Activated T-cell treated with anti-CD3 and anti-CD28 coated beads, Interleukin-2, amount 50 U/mL, for 1 hour (primary cell): ENCODE results near the gene SLC12A9.
"Not testable (repeated sequence)": the region's sequence is repeated elsewhere in the genome, so short reads cannot be mapped to it uniquely, and the experiment has no call there.

Source experiments
- DNase-seq: peaks from one replicate; pipeline ENCODE4 v3.0.0-alpha.2; 2020

Gene SLC12A9

DNA sequence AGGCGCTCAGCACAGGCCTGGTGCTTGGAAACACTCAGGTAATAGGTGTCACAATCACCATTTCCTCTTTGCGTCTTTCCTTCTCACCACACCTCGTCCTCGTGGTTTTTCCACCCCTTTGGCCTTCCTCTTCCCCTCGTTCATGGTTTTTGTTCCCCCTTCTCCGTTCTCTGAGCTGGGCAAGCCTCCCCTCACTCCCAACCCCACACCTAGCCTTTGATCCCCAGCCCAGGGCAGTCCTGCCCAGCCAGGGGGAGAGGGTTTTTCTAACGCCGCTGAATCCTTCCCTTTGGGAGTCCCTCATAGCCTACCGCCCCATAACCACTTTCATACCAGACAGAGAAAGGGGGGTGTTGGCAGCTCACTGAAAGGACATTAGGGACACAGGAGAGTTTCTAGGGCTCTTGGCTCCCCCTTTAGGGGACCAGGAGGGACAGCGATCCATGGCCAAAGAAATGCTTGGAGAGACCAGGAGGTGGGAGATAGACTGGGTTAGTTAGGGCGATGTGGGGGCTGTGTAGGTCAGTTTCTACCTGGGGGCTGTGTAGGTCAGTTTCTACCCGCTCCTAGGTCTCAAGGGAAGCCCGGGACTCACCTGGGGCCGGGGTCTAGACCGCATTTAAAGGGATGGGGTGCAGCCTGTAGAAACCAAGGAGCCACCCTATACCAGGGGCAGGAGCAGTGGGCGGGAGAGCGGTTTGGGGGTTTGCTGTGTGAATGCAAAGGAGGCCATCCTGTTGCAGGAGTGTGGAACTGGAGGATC lies 26.6 kb upstream of the SLC12A9 start:
- no peak for DNase-seq

DNA sequence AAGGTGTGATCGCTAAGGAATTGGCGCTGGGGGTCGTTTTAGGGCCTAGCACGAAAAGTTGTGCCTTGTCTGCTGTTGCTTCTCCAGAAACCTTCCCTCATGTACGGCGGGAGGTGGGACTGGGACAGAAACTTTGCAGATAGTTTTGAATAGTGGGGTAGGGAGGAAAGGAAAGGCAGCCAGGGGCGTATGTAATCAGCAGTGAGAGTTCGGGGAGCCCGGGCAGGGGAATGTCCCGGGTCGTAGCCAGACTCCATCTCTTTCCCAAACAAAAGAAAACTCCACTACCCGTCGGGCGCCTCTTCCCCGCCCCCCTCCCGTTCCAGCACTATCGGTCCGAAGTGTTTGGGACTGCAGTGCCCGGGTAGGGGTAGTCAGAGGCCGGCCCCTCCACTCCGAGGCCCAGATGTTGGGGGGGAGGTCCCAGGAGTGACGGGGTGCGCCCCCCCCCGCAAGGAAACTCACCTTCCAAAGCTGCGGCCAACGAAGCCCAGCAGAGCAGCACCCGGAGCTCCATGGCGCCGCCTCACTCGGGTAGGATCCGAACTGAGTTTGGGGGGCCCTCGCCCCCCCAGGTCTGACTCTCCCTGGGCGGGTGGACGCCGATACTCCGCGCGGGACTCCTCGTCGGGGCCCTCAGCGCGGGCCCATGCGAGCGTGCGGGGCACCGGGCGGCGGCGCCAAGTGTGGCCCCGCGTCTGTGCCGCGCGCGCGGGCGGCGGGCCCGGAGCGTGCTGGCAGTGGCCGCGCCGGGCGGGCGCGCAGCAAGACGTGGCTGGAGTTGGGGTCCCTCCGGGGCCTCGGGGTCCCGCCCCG lies 25.8 kb upstream of the SLC12A9 start:
- peak; percentile 27 for DNase-seq

DNA sequence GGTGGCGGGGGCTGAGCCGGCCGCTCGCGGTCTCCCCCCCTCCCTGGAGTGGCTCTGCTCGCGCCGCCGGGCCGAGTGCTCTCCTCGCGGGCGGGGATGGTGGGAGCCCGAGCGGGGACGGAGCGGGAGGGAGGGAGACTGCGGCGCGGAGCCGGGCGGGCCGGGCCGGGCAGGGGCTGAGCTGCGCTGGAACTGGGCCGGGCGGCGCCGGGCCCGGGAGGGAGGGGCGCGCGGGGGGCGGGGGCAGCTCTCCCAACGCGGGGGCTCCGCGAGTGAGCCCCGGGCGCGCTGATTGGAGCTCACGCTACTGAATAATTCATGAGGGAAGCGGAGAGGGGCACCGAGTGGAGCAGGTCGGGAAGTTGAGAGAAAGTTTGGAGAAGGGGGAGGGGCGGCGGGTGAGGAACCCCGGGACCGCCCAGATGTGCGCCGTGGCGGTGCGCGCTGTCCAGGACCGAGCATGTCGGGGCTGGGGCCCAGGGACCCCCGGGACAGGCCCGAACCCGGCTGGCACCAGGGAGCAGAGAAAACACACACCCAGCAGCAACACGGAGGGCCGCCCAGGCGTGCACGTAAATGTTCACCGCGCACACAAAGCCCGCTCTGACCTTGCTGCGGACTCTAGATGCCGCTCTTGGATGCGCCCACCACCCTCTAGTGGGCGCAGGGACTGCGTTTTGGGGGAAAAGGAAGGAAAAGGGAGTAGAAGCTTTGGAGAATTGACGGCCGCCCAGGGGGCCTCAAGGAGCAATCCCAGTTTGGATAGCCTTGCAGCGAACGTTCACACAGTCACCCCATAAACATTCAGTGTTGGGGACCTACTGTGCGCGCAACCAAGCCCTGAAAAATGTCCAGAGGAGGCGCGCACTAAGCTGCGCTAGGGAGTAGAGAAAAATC lies 24.9 kb upstream of the SLC12A9 start, which contains the start of gene EPHB4:
EPHB4 (minus strand) TSS at position 194 of the 897 bp plus-strand sequence. CDS start 493 bp downstream, outside the sequence.
- no peak for DNase-seq

DNA sequence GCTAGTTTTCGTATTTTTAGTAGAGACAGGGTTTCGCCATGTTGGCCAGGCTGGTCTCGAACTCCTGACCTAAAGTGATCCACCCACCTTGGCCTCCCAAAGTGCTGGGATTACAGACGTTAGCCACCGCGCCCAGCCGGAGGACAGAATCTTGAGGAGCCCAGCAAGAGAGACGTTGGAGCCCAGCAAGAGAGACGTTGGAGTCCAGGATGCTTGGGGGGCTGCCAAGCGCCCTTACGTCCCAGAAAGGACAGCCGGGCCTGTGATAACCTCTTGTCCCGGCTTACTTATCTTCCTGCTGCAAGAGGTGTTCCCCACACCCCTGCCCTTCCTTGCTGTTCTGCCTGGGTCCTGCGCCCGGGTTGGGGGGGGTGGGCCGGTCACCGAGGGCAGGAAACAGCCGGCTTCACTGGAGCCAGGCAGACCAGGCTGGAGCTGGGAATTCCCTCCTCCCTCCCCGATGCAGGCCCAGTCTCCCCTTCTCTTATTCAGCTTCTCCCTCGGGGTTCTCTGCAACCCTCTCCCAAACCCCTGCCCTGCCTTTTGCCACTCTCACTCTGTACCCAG lies 23.3 kb upstream of the SLC12A9 start:
- DNase-seq: no peak

DNA sequence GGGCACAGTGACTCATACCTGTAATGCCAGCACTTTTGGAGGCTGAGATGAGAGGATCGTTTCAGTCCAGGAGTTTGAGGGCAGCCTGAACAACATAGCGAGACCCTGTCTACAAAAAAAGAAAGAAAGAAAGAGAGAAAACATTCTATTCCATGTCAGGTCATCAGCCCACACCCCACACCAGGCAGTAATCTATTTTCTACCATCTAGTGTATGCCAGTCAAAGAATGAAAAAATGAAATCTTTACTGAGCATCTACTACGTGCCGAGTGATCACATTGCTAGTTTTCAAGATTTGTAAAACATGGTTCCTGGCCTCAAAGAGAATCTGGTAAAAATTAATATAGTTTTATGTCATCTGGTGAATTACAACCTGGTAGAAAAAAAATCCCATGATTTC lies 22.1 kb upstream of the SLC12A9 start:
- no peak for DNase-seq

DNA sequence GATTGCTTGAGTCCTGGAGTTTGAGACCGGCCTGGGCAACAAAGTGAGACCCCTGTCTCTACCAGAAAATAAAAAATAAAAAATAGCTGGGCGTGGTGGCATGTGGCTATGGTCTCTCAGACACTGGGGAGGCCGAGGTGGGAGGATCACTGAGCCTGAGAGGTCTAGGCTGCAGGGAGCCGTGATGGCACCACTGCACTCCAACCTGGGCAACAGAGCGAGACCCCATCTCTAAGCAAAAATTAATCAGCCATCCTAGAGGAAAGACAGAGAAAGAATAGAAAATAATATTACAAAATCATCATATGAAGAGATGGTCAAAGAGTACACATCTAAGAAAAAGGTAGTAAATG lies 20.3 kb upstream of the SLC12A9 start:
- no peak for DNase-seq

DNA sequence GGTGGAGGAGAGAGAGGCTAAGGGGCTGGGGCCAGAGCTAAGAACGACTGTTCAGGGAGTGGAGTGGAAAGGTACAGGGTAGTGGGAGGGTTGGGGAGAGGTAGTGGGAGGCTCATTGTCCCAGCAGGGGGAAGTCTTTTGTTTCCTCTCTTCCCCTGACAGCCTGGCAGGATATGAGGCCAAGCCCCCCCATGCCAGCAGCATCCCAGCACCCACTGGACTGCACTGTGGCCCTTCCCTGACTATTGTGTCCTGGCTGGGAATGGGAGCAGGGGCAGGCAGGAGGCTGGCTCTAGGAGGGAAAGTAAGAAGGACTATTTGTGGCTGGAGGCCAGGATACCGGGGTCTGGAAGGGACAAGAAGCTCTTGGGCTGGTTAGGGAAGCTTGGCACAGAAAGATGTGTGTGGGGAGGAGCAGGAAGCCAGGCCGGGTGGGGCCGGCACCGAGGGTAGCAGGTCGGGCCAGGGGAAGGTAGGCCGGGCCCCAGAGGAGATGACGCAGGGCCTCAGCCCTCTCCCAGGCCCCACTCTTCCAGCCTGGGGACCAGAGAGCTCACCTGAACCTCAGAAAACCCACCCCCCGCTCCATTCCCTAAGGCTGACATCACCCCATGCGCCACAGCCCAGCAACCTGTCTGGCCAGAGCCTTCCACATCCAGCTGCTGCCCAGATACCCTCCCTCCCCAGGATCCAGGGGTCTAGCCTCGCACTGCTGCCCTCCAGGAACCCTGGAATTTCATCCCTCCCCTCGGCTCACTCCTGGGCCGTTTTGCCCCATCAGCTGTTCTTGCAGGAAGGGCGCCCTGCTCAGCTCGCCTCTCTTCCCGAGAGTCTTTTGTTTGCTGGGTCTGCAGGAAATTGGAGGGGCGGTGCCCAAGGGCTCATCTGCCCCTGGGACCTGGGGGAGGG lies 16.4 kb upstream of the SLC12A9 start:
- no peak for DNase-seq

DNA sequence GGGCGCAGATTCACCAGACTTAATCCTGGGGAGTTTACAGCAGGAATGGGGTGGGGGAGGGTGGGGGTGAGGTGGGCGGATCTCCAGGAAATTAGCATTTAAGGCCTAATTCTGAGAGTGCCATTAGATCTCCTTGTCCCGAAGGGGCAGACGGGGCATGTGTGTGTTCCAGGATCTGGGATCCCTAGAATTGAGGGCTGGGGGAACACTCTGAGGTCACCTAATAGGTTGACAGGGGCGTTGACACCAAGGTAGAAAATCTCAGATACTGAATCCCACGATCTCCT lies 15.8 kb upstream of the SLC12A9 start:
- no peak for DNase-seq

DNA sequence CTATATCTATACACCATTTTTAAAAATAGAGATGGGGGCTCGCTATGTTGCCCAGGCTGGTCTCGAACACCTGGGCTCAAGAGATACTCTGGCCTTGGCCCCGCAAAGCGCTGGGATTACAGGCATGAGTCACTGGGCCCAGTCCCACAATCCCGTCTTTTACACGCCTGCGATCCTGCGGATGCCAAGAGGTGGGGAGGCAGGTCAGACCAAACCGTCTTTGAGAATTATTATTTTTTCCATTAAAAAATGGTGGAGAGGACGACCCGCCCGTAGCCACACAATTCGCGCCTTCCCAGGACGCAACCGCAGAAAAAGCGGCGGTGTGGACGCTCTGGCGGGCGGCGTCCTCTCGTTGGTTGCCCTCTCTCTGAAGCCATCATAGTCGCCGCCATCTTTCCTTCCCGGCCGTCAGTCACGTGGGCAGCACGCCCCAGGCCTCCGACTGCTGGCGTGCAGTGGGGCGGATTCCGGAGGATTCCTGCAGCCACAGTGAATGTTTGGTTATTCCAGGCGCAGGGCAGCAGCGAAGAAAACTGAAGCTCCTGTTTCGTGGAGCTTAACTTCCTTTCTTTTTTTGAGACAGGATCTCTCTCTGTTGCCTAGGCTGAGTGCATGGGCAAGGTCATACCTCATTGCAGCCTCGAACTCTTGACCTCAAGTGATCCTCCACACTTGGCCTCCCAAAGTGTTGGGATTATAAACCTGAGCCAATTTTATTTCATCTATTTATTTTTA lies 15.2 kb upstream of the SLC12A9 start:
- peak; percentile 79 for DNase-seq

DNA sequence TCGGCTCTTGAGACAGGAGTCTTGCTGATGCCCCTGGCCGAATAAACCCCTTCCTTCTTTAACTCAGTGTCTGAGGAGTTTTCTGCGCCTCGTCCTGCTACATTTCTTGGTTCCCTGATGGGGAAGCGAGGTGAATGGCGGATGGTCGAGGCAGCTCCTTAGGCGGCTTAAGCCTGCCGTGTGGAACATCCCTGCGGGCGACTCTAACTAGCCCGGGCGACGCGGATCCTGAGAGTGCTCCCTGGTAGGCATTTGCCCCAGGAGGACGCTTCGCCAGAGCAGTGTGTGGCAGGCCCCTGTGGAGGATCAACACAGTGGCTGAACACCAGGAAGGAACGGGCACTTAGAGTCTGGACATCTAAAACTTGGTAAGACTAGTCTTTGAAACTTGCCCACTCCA lies 13.2 kb upstream of the SLC12A9 start:
- no peak for DNase-seq

DNA sequence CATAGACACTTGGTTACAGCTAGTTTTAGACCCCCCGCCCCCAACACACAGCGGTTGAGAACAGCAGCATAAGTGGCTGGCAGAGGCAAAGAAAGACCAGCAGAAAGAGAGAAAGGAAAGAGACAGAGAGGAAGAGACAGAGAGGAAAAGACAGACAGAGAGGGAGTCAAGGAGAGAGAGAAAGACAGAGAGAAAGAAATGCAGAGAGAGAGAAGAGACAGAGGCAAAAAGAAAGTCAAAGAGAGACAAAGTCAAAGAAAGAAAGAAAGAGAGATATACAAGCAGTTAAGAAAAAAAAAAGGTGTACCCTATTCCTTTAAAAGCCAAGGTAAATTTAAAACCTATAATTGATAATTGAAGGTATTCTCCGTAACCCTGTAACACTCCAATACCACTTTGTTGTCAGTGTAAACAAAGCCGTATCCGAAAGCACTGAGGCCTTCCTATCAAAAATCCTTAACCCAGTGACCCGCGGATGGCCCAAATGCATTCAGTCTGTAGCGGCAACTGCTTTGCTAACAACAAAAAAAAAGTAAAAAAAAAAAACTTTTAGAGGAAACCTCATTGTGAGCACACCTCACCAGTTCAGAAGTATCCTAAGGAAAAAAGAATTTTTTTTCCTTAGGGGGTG lies 11.9 kb upstream of the SLC12A9 start:
- DNase-seq: no peak

DNA sequence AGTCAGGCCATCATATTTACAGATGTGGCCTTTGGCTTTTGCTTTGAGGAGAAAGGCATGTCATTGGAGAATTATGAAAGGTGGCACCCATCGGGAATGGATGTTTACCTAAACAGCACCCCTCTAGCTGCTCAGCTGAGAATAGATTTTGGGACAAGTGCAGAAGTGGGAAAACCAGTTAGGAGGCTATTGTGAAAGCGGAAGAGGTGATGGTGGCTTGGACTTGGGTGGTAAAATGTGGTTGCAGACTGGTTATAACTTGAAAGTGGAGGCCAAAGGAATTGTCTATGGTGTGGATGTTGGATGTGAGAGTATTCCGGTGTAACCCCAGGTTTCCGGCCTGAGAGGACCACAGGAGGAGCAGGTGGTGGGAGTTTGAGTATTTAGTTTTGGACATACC lies 5.2 kb upstream of the SLC12A9 start:
- DNase-seq: no peak

DNA sequence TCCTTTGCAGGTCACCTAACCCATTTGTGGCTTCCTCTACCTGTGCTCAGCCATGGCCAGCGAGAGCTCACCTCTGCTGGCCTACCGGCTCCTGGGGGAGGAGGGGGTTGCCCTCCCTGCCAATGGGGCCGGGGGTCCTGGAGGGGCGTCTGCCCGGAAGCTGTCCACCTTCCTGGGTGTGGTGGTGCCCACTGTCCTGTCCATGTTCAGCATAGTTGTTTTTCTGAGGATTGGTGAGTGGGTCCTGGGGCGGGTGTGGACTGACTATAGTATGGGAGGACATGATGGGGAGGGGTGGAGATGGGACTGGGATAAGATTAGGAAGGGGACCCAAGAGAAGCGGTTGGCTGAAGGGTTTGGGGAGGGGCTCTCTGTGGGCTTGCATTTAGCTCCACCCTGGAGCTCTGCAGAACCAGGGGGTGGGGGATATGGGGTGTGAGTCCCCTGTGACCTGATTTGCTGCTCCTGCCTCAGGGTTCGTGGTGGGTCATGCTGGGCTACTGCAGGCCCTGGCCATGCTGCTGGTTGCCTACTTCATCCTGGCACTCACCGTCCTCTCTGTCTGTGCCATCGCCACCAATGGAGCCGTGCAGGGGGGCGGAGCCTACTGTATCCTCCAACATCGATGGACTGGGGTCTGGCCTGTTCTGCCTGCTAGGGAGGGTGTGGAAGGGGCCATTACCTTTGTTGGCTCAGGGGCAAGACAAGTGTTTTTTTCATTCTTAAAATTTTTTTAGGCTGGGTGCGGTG lies 1.8 kb downstream of the SLC12A9 start:
- DNase-seq: no peak

DNA sequence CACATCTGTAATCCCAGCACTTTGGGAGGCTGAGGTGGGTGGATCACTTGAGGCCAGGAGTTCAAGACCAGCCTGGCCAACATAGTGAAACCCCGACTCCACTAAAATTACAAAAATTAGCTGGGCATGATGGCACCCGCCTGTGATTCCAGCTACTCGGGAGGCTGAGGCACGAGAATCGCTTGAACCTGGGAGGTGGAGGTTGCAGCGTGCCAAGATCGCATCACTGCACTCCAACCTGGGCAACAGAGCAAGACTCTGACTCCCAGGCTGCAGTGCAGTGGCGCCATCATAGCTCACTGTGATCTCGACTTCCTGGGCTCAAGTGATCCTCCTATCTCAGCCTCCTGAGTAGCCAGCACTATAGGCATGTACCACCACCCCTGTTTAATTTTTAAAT lies 2.4 kb downstream of the SLC12A9 start:
- not testable (repeated sequence) for DNase-seq

DNA sequence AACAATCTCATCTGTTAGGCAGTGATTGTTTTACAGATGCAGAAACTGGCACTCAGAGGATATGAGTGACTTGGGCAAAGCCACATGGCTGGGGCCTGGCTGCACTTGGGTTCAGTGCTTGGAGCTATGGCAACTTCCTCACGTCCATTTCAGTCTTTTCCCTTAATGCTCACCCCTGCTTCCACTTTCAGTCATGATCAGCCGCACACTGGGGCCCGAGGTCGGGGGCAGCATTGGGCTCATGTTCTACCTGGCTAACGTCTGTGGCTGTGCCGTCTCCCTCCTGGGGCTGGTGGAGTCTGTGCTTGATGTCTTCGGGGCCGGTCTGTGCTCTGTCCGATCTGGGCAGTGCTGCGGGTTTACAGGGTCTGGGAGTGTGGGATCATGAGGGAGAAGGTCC lies 3.0 kb downstream of the SLC12A9 start:
- DNase-seq: no peak

DNA sequence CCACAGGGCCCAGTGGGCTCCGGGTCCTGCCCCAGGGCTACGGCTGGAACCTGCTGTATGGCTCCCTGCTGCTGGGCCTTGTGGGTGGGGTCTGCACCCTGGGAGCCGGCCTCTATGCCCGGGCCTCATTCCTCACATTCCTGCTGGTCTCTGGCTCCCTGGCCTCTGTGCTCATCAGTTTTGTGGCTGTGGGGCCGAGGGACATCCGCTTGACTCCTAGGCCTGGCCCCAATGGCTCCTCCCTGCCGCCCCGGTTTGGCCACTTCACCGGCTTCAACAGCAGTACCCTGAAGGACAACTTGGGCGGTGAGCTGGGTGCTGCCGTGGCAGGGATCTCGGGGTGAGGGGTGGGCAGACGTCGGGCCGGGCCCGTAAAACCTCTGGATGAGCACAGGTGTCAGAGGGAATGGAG lies 4.4 kb downstream of the SLC12A9 start:
- no peak for DNase-seq

DNA sequence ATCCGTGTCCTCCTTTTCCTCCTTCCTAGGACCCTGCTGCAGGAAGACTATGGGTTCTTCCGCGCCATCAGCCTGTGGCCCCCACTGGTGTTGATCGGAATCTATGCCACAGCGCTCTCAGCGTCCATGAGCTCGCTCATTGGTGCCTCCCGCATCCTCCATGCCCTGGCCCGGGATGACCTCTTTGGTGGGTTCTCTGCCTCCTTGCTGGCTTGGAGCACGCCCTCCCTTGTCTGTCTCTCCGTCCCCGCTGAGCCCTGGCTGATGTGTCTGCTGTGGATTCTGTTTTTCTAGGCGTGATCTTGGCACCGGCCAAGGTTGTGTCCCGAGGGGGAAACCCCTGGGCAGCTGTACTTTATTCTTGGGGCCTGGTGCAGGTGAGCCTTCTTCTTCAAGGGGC lies 7.3 kb downstream of the SLC12A9 start:
- DNase-seq: no peak

DNA sequence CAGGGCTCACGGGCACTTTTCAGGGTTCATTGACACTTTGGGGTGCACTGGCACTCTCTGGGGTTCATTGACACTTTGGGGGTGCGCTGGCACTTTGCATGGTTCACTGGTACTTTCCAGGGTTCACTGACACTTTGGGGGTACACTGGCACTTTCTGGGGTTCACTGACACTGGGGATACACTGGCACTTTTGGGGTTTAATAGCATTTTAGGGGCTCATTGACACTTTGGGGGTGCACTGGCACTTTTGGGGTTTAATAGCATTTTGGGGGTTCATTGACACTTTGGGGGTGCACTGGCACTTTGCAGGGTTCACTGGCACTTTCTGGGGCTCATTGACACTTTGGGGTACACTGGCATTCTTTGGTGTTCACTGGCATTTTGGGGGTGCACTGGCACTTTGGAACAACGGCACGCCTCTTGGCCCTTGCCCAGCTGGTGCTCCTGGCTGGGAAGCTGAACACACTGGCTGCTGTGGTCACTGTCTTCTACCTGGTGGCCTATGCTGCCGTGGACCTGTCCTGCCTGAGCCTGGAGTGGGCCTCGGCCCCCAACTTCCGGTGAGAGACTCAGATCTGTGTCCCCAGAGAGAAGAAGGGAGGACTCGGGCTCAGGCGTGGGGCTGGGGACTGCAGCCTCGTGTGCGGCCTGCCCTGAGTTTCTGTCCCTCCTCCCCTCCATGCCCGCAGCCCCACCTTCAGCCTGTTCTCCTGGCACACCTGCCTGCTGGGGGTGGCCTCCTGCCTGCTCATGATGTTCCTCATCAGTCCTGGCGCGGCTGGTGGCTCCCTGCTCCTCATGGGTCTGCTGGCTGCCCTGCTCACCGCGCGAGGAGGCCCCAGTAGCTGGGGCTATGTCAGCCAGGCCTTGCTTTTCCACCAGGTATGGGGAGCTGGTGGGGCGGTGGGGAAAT lies 8.4 kb downstream of the SLC12A9 start:
- no peak for DNase-seq

DNA sequence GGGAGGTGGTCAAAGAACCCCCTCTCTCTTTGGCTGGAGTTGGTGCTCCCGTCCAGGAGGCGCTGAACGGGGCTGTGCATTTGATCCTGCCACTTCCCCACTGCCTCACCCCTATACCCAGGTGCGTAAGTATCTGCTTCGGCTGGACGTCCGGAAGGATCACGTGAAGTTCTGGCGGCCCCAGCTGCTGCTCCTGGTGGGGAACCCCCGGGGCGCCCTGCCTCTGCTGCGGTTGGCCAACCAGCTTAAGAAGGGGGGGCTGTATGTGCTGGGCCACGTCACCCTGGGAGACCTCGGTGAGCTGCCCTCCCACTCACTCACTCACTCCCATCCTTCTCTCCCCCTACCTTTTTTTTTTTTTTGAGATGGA lies 9.1 kb downstream of the SLC12A9 start:
- DNase-seq: no peak
